ENCODE results near the gene SCMH1.

Gene SCMH1

DNA sequence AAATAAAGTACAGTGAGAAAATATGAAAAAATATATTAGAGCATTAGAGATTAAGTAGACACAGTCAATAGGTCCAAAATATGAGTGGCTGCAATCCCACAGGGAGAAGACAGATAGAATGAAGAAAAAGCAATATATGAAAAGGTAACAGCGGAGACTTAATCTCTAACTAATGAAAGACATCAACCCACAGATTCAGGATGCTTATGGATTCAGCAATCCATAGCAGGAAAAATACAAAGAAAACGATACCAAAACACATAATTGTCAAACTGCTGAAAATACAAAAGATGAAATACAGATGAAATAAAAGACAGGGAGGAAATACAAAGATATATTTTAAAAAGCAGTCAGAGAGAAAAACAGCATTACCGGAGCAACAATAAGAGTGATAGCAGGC is 163.9 kb downstream of the SCMH1 start:
- no peak for DNase-seq

GRCh38 chr1:41073971-41074370 is 168.1 kb downstream of the SCMH1 start:
- no peak for DNase-seq

DNA sequence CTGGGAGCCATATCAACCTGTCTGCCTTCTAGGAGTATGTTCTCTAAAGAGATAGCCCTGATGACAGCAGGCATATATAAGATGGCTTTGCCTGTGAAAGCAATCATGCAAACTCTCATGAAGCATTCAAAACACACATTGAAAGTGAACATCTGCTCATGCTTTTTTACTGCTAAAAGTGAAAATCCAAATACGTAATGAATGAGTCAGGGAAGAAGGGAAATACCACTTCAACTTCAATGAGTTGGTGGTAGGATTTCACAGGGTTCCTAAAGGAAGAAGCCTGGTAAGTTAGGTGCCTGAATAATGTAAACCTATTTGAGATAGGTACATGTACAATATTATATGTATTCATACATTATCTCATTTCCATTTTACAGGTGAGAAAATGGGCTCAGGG is 170.1 kb downstream of the SCMH1 start:
- no peak for DNase-seq

DNA sequence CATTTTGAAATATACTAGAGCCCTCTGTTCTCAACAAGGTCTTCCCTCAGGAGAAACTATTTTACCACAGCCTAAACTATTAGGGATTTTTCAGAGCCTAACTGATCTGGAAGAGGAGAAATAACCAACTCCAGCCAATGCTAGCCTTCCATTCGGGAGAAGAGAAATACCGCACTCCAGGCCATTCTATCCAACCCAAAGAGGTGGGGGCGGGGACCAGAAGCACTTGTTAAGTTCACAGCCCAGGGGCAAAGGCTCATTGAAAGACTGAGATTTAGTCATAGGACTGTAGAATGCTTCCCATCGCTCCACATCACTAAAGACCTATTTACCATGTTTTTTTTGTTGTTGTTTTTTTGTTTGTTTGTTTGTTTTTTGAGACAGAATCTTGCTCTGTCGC is 185.2 kb downstream of the SCMH1 start:
- DNase-seq = no peak

DNA sequence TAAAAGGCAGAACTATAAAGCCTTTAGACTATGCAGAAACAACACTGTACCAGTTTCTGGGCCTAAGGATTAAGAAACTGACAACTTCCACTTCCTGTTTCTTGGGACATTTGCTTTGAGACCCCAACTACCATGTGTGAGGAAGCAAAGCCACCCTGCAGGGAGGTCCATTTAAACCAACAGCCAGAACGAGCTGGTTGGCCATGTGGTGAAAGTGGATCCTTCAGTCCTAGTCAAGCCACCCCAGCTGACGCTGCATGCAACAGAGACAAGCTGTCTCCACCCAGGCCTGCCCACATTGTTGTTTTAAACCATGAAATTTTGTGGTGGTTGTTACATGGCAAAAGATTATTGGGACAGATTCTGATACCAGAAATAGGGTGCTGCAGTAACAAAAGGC is 188.8 kb downstream of the SCMH1 start:
- no peak for DNase-seq

- no peak for DNase-seq
Observed at GRCh38 chr1:41051022-41051421, 191.1 kb downstream of the SCMH1 start.

DNA sequence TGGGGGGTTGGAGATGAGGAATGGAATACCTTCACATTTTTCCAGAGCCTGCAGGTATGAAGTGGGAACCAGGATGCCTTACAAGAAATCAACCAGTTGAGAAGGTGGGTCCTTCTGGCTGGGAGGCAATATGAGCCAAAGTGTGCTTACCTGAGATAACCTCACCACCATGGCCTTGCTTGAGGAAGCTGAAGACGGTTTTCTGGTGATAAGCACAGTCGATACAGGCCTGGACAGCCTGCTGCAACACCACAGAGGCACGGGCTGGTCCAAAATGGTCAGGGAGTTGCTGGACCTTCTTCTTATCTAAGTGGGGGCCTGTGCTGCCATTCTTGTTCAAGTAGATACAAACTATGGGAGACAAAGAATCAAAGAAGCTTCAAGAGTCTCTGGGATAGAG is 193.6 kb downstream of the SCMH1 start:
- no peak for DNase-seq

DNA sequence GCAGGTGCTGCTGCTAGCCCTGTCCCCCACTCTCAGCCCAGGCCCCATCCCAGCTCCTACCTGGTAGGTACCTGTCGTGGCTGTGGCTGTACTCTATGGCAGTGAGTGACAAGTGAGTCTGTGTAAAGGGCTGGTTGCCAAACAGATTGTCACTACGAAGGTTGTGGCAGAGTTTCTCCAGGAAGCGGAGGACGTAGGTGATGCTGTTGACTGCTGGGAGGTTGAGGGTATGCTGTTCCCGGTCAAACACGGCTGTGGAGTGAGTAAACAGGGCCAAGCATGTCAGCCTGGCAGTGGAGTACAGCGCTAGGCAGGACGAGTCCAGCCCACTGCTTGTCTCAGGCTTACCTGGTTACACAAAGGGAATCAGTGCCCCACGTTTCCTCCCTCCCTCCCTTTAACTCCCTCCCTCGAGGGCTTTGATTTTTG is 195.7 kb downstream of the SCMH1 start:
- DNase-seq = no peak

DNA sequence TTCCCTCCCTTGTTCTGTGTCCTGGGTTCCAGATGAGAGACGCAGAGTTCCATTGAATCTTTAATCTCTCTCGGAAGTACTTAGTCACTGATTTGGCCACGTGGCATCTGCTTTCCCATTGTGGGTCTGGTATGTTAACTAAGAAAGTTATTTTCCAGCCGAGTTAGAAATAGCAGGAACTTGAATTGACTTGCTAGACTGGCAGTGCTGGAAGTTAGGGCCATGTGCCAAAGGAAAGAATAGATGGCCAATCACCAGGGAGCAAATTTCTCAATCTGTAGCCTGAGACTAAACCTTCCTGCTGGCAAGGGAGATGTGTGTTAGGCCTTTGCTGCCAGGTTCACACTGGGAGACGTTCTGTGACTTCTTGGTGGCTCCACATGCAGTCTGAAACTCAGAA is 196.4 kb downstream of the SCMH1 start:
- no peak for DNase-seq

- no peak for DNase-seq
Observed at GRCh38 chr1:41044187-41044586, 197.9 kb downstream of the SCMH1 start.

GRCh38 chr1:41041614-41042270 is 200.4 kb downstream of the SCMH1 start:
- no peak for DNase-seq

- no peak for DNase-seq
Observed at GRCh38 chr1:41038110-41038509, 204.0 kb downstream of the SCMH1 start.

DNA sequence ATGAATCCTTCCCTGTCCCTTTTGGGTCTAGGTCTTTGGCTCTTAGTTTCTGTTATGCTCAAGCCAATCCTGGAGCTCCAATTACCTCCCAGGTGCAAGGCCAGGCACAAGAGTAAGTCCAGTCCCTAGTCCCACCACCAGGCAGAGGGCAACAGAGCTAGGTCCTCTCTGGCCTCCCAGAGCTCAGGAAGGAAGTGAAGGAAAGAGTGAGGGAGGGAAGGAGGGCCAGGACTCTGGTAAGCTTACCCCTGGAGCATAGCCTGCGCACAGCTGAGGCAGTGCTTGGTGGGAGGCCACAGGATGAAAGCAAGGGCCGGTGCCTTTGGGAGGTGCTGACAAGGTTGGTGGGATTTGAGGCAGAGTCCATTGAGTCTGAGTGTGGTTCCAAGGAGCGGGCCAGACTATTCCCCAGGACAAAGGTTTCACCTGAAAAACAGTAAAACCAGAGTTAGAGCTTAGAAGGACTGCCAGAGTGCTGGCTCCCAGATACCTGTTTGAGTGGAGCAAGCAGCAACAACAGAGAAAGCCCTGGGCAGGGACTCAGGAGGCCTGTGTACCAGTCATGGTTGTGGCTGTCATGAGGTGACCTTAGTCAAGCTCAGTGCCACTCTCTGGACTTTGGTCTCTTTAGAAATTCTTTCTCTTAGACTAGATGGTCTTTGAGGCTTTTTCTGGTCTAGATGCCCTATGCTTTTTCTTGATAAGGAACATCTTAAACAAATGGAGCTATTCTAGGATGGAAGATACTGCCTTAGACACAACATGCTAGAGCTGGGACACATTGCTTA is 204.8 kb downstream of the SCMH1 start:
- DNase-seq = no peak

GRCh38 chr1:41033272-41033671 is 208.8 kb downstream of the SCMH1 start:
- no peak for DNase-seq

DNA sequence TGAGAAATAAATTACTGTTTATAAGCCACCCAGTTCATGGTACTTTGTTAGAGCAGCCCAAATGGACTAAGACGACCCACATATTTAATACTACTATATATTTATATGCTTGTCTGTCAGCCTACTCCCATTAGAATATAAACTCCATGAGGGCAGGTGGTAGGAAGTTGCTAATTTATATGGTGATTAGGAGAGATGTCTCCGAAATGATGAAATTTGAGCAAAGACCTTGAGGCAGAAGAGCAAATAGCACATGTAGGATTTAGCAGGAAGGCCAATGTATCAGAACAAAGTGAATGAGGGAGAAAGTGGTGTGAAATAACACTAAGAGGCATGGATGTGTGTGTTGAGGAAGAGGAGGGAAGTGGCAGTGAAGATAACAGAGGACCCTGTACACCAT is 210.0 kb downstream of the SCMH1 start:
- DNase-seq = no peak

GRCh38 chr1:41030872-41031616 is 211.1 kb downstream of the SCMH1 start:
- DNase-seq = no peak

- no peak for DNase-seq
Observed at GRCh38 chr1:41028034-41028642, 214.0 kb downstream of the SCMH1 start.

- no peak for DNase-seq
Observed at GRCh38 chr1:41025979-41026819, 215.9 kb downstream of the SCMH1 start.

DNA sequence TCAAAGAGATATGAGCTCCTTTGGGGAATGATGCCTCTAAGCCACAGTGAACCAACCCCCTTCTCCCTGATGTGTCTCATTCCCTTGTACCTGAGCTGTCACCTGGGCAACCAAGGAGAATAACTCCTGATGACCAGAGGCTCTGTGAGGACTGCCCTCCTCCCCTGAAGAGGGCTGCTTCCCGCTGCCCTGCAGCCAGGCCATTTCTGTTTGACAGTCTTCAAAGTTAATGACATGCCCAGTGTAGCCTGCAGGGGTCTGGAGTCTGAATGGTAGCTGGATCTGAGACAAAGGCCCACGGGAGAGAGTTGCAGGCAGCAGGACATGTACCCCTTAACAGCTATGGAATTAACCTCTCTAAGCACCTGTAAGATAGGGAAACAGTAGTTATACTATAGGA is 217.2 kb downstream of the SCMH1 start:
- DNase-seq = no peak

DNA sequence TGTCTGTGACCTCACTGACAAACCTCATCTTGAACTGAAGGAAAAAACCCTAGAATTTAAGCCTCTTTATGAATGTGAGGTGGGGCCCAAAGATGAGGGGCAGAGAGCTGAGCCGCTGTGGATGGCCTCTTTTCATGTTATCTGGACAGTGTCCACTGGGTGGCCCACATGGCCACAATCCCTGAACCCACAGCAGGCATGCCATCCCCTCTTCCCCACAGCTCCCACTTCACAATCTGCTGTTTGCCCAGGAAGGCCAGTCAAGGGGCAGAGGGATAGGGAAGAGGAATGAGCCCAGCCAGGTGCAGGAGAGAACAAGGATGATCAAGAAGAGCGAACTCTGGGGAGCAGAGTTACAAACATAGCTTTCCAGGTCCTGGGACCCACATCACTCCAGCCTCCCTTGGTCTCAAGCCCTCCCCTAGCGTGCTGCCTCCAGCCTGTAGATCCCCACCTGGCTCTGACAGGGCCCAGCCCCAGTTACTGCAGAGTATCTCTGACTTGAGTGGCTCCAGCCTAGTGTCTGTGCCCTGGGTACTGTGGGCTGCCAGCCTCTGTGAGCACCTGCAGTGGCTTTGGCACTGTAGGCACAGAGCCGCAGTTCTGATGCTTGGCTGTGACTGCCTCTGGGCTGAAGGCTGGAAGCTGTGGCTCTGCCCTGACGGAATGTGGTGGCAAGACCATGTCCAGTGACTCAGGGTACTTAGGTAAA is 218.7 kb downstream of the SCMH1 start:
- DNase-seq = no peak

GRCh38 chr1:41022424-41022823 is 219.7 kb downstream of the SCMH1 start:
- DNase-seq = no peak
